HCT116 (cell line): ENCODE results near the gene PCMTD2.

ENCODE experiments used
- CTCF ChIP-seq, 3 experiments: fragments of 200-600 bp in 1 of 3; sonication (generic) in 1 of 3; IDR thresholded peaks in 2 of 3; conservative IDR thresholded peaks in 1 of 3; 2 replicates each; pipeline ENCODE4 v1.5.1; 2012 to 2017; ENCODE audit warnings: low read depth in 2 of 3, low read length in 2 of 3, antibody characterized with exemption in 1 of 3, borderline replicate concordance in 1 of 3, control low read depth in 1 of 3, mild to moderate bottlenecking in 1 of 3, mixed read lengths in 1 of 3, mixed run types in 1 of 3, moderate library complexity in 1 of 3; ENCODE audit not compliant: insufficient read depth in 1 of 3
- EZH2 ChIP-seq: fragments of 200-600 bp; sonication (generic); IDR thresholded peaks from 2 replicates; pipeline ENCODE4 v1.6.1; 2017; ENCODE audit warnings: antibody characterized with exemption, mixed run types
- SIN3A ChIP-seq: IDR thresholded peaks from 2 replicates; pipeline ENCODE4 v1.6.1; 2012; ENCODE audit warnings: low read depth
- YY1 ChIP-seq: IDR thresholded peaks from 2 replicates; pipeline ENCODE4 v1.6.1; 2011; ENCODE audit warnings: low read length, low read depth, moderate library complexity, mild to moderate bottlenecking; ENCODE audit not compliant: insufficient replicate concordance; ENCODE audit errors: extremely low read depth

GRCh38 chr20:64273109-64273508, 17.6 kb downstream of the PCMTD2 start:
- TF ChIP-seq SIN3A, result no peak
- no peak for TF ChIP-seq CTCF (IDR thresholded peaks at IDR 0.05 in 2 of 3, conservative IDR thresholded peaks at IDR 0.05 in 1 of 3; ENCODE audit: borderline replicate concordance in 1 of 3, insufficient read depth in 1 of 3, low read depth in 2 of 3, low read length in 2 of 3)
- TF ChIP-seq EZH2, result no peak
- no peak for TF ChIP-seq YY1
